Neural progenitor cell (in vitro differentiated cells): ENCODE results near the gene MRPL36. TPM values are rescaled to one million over a fixed set of nuclear protein-coding genes. Genes with fewer than 3 reads are reported as not detected.

Experiments used
- DNase-seq: peaks from one replicate; pipeline ENCODE4 v3.0.0-alpha.2; 2016; ENCODE audit warnings: low spot score
- H2AFZ ChIP-seq: fragments of 200-600 bp; sonication (generic); replicated peaks from 2 replicates; pipeline ENCODE4 v1.6.1; 2016; ENCODE audit warnings: antibody characterized with exemption
- H3F3A ChIP-seq: fragments of 200-600 bp; sonication (generic); 2 replicates; pipeline ENCODE4 v1.6.1; 2016; ENCODE audit warnings: antibody characterized with exemption, low read depth
- H3K27ac ChIP-seq: fragments of 200-600 bp; sonication (generic); 2 replicates; pipeline ENCODE4 v1.5.1; 2016; ENCODE audit warnings: mild to moderate bottlenecking
- H3K27me3 ChIP-seq: fragments of 200-600 bp; sonication (generic); 2 replicates; pipeline ENCODE4 v1.6.1; 2016; ENCODE audit warnings: mild to moderate bottlenecking, moderate library complexity
- H3K36me3 ChIP-seq: fragments of 200-600 bp; sonication (generic); 2 replicates; pipeline ENCODE4 v1.5.1; 2016
- H3K4me1 ChIP-seq: fragments of 200-600 bp; sonication (generic); 2 replicates; pipeline ENCODE4 v1.6.1; 2016; ENCODE audit warnings: mixed run types
- H3K4me2 ChIP-seq: fragments of 200-600 bp; sonication (generic); 2 replicates; pipeline ENCODE4 v1.6.1; 2016
- H3K4me3 ChIP-seq: fragments of 200-600 bp; sonication (generic); 2 replicates; pipeline ENCODE4 v1.5.1; 2016
- H3K79me2 ChIP-seq: fragments of 200-600 bp; sonication (generic); 2 replicates; pipeline ENCODE4 v1.6.1; 2016; ENCODE audit warnings: low read depth
- H3K9ac ChIP-seq: fragments of 200-600 bp; sonication (generic); 2 replicates; pipeline ENCODE4 v1.6.1; 2016
- H3K9me3 ChIP-seq: fragments of 200-600 bp; sonication (generic); 2 replicates; pipeline ENCODE4 v1.5.1; 2016; ENCODE audit warnings: low read depth
- H4K20me1 ChIP-seq: fragments of 200-600 bp; sonication (generic); 2 replicates; pipeline ENCODE4 v1.6.1; 2016; ENCODE audit warnings: low read depth
- H3K27ac Mint-ChIP-seq: 3 replicates; pipeline ENCODE4 v1.8.0; 2021; ENCODE audit warnings: mixed read lengths
- H3K27me3 Mint-ChIP-seq: 2 replicates; pipeline ENCODE4 v1.8.0; 2022; ENCODE audit warnings: low read depth, mild to moderate bottlenecking, inconsistent platforms, moderate library complexity, mixed read lengths; ENCODE audit not compliant: insufficient read depth
- H3K36me3 Mint-ChIP-seq: 3 replicates; pipeline ENCODE4 v1.8.0; 2021; ENCODE audit warnings: mixed read lengths
- H3K4me1 Mint-ChIP-seq: 3 replicates; pipeline ENCODE4 v1.8.0; 2021; ENCODE audit warnings: mixed read lengths
- H3K4me3 Mint-ChIP-seq: 3 replicates; pipeline ENCODE4 v1.8.0; 2021; ENCODE audit warnings: mild to moderate bottlenecking, moderate library complexity, mixed read lengths
- H3K9me3 Mint-ChIP-seq: 3 replicates; pipeline ENCODE4 v1.8.0; 2020; ENCODE audit warnings: mixed read lengths
- EZH2 ChIP-seq: fragments of 200-600 bp; sonication (generic); IDR thresholded peaks from 2 replicates; pipeline ENCODE4 v1.6.1; 2017; ENCODE audit warnings: antibody characterized with exemption, mild to moderate bottlenecking, moderate library complexity
- EZH2phosphoT487 ChIP-seq: fragments of 200-600 bp; sonication (generic); IDR thresholded peaks from 2 replicates; pipeline ENCODE4 v1.6.1; 2017; ENCODE audit warnings: antibody characterized with exemption
- total RNA-seq: library from RNA; depleted of rRNA; stranded (reverse); fragments of >200 nt; gene quantifications from 2 replicates; pipeline ENCODE4 v1.2.3, GENCODE V29; 2015; ENCODE audit warnings: low replicate concordance
- TF ChIP-seq, protein P1 (sequence below): fragments of 200-600 bp; sonication (generic); IDR thresholded peaks from 2 replicates; pipeline ENCODE4 v1.5.1; 2017; ENCODE audit warnings: antibody characterized with exemption, mild to moderate bottlenecking

MRPL36 gene
- total RNA-seq, 1 donor from 2014 or later = 22.2 TPM

DNA sequence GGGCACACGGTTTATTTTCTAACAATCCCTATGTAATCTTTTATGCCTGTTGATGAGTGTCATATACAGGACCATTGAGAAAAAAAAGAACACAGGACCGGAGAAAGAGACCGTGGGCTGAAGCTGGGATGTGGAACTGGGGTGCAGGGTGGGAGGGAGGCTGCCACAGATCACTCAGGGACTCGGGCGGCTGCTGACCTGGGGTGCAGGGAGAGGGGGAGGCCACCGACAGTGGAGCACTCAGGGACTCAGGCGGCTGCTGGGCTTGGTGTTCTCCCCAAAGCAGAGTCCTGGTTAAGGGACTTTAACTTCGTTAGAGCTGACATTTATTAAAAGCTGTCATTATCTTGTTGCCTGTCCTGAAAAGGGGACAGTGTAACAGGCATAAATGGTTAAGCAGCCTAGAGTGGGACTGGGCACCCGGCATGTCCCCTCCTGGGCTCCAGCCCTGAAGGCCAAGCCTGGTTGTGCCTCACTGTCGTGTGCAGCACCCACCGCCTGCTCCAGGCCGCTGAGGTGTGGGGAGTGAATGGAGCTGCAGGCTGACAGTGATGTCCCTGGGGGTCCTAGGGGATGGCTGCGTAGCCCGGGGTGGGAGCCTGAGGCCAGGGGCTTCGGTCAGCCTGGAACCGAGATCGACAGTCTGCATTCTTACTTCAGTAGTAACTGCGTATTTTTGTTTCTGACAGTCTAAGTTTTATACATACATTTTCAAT is 15.6 kb upstream of the MRPL36 start:
- peaks cover 12% of the 10 kb centered on the region for H3K36me3 ChIP-seq
- H3K27ac Mint-ChIP-seq = no peak overlapping the region

DNA sequence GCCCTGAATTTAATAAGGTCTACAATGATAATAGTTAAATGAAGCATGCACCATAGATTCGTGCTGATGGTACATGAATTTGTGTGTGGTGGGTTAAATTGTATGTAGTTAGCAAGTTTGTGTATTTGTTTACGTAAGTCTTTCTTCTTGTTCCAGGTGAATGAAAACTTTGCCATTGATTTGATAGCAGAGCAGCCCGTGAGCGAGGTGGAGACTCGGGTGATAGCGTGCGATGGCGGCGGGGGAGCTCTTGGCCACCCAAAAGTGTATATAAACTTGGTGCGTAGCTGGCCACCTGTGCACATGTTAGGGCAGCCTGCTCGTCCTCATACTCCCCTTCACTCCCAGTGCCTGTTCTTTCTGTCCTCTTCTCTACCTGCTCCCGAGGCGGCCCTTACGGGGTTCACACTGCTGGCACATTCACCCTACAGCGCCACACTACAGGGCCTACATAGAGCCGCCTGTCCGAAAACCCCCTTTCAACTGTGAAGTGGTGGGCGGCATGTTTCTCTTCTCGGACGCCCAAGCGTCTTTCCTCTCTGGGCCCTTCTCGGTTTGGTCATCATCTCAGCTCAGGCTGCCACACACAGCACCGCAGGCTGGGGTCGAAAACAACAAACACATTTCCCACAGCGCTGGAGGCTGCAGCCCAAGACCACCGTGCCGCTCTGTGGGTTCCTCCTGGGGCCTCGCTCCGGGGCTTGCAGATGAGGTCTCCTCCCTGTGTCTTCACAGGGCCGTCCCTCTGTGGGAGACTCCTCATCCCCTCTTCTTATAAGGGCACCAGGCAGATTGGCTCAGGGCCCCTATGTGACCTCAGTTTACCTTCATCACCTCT is 14.8 kb upstream of the MRPL36 start:
- Histone ChIP-seq H3K4me2 (no peak overlapping the region), H3K9me3 (no peaks in the 10 kb centered on the region), H3K27me3 (no peaks in the 10 kb centered on the region), H3K4me1 (peaks cover 10% of the 10 kb centered on the region), H3K36me3 (peaks cover 10% of the 10 kb centered on the region), H2AFZ (no peak overlapping the region), H3K9ac (no peak overlapping the region), H3K79me2 (peaks cover 40% of the 10 kb centered on the region), H4K20me1 (peaks cover 20% of the 10 kb centered on the region), H3K27ac (no peak overlapping the region), H3K4me3 (no peak overlapping the region), H3F3A (peaks cover 6% of the 10 kb centered on the region)
- Mint-ChIP-seq H3K27ac (no peak overlapping the region), H3K36me3 (peaks cover 62% of the 10 kb centered on the region), H3K27me3 (no peaks in the 10 kb centered on the region), H3K9me3 (no peaks in the 10 kb centered on the region), H3K4me3 (no peak overlapping the region), H3K4me1 (no peaks in the 10 kb centered on the region)
- DNase-seq = no peak
- TF ChIP-seq EZH2 (no peak), EZH2phosphoT487 (no peak)
- TF ChIP-seq, protein P1, sequence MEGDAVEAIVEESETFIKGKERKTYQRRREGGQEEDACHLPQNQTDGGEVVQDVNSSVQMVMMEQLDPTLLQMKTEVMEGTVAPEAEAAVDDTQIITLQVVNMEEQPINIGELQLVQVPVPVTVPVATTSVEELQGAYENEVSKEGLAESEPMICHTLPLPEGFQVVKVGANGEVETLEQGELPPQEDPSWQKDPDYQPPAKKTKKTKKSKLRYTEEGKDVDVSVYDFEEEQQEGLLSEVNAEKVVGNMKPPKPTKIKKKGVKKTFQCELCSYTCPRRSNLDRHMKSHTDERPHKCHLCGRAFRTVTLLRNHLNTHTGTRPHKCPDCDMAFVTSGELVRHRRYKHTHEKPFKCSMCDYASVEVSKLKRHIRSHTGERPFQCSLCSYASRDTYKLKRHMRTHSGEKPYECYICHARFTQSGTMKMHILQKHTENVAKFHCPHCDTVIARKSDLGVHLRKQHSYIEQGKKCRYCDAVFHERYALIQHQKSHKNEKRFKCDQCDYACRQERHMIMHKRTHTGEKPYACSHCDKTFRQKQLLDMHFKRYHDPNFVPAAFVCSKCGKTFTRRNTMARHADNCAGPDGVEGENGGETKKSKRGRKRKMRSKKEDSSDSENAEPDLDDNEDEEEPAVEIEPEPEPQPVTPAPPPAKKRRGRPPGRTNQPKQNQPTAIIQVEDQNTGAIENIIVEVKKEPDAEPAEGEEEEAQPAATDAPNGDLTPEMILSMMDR = no peak

More for the DNA sequence above, 15.6 kb upstream of the MRPL36 start:
- Mint-ChIP-seq H3K9me3 (no peaks in the 10 kb centered on the region), H3K4me1 (no peaks in the 10 kb centered on the region), H3K27me3 (no peaks in the 10 kb centered on the region), H3K36me3 (peaks cover 66% of the 10 kb centered on the region), H3K4me3 (no peak overlapping the region)
- Histone ChIP-seq H3K4me3 (no peak overlapping the region), H4K20me1 (peaks cover 16% of the 10 kb centered on the region), H3K9ac (no peak overlapping the region), H3K79me2 (peaks cover 38% of the 10 kb centered on the region), H3K27ac (no peak overlapping the region), H3K4me1 (peaks cover 10% of the 10 kb centered on the region), H2AFZ (no peak overlapping the region), H3F3A (peaks cover 6% of the 10 kb centered on the region), H3K4me2 (no peak overlapping the region), H3K9me3 (no peaks in the 10 kb centered on the region), H3K27me3 (no peaks in the 10 kb centered on the region)
- DNase-seq = no peak
- no peak for TF ChIP-seq EZH2phosphoT487

DNA sequence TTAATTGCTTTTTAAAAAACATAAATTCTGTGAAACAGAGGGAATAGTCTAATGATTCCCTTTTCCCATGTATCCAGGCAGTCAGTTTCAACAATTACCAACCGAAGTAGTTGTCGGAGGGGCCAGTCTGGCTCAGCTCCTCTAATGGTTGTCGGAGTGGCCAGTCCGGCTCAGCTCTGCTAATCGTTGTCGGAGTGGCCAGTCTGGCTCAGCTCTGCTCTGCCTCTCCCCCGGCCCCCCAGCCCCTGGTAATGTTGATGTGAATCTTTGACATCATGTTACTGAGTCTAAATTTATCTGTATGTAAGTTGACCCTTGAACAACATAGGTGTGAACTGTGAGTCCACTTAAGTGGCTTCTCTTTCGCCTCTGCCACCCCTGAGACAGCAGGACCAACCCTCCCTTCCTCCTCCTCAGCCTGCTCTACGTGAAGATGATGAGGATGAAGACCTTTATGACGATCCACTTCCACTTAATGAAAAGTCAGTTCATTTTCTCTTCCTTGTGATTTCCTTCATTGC is 11.0 kb upstream of the MRPL36 start:
- Histone ChIP-seq H3K27ac (no peak overlapping the region), H3K36me3 (peaks cover 9% of the 10 kb centered on the region), H2AFZ (no peak overlapping the region), H3K9me3 (no peaks in the 10 kb centered on the region), H3F3A (no peaks in the 10 kb centered on the region), H3K4me2 (no peak overlapping the region), H4K20me1 (peaks cover 32% of the 10 kb centered on the region), H3K27me3 (no peaks in the 10 kb centered on the region), H3K4me3 (no peak overlapping the region), H3K79me2 (peaks cover 65% of the 10 kb centered on the region), H3K9ac (no peak overlapping the region), H3K4me1 (no peaks in the 10 kb centered on the region)
- no peak overlapping the region for H3K27ac Mint-ChIP-seq
- peaks cover 52% of the 10 kb centered on the region for H3K36me3 Mint-ChIP-seq
- DNase-seq = no peak
- TF ChIP-seq EZH2phosphoT487 = no peak
- TF ChIP-seq, protein P1 = no peak
- no peak for TF ChIP-seq EZH2
- H3K4me3 Mint-ChIP-seq = no peak overlapping the region
- no peaks in the 10 kb centered on the region for H3K9me3 Mint-ChIP-seq
- no peaks in the 10 kb centered on the region for H3K27me3 Mint-ChIP-seq
- no peaks in the 10 kb centered on the region for H3K4me1 Mint-ChIP-seq
